Measurements from ENCODE around the gene SLC6A12. TPM values are rescaled to one million over a fixed set of nuclear protein-coding genes. Genes with fewer than 3 reads are reported as not detected.

The SLC6A12 gene
- total RNA-seq, 1 experiment from 2014 or later = not detected

- no peak for DNase-seq
- Histone ChIP-seq H4K20me1 (ENCODE audit: insufficient read depth, low read depth, low read length) (no peaks in the 10 kb centered on the region), H3K36me3 (ENCODE audit: insufficient read depth, low read length) (no peaks in the 10 kb centered on the region), H3K9me3 (ENCODE audit: low read length) (no peaks in the 10 kb centered on the region), H3K79me2 (ENCODE audit: low read length) (no peaks in the 10 kb centered on the region), H3K4me2 (ENCODE audit: low read depth, low read length, poor library complexity, severe bottlenecking) (no peak overlapping the region), H3K9ac (ENCODE audit: low read length) (no peak overlapping the region), H3K9me2 (replicated peaks; ENCODE audit: insufficient read depth, low read length) (no peaks in the 10 kb centered on the region), H3K27me3 (ENCODE audit: low read length) (no peaks in the 10 kb centered on the region), H3K4me1 (ENCODE audit: low read length) (no peaks in the 10 kb centered on the region), H3K4me3 (ENCODE audit: low read length) (no peak overlapping the region), H2AFZ (ENCODE audit: low read length) (no peak overlapping the region), H3K27ac (ENCODE audit: low read length) (no peak overlapping the region)
These were observed 18.0 kb downstream of the SLC6A12 start for GRCh38 chr12:195951-196350.

DNA sequence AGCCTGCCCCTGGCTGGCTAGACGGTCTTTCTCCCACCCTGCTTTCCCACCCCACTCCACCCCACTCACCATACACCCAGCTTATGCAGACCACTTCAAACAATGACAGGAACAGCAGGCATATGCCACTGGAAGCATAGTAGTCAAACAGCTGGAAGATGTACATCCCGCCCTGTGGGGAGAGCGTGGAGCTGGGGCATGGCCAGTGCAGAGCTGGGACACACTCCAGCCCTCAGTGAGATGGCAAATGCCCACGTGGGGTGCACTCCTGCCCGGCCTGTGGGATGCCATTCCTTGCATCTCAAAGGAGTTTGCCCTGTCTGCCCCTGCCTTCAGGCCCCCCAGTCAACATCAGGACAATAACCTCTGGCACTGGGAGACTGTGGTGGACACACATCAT, 18.8 kb downstream of the SLC6A12 start:
- Histone ChIP-seq H3K4me2 (ENCODE audit: low read depth, low read length, poor library complexity, severe bottlenecking) (no peak overlapping the region), H4K20me1 (ENCODE audit: insufficient read depth, low read depth, low read length) (no peaks in the 10 kb centered on the region), H2AFZ (ENCODE audit: low read length) (no peak overlapping the region), H3K36me3 (ENCODE audit: insufficient read depth, low read length) (no peaks in the 10 kb centered on the region), H3K79me2 (ENCODE audit: low read length) (no peaks in the 10 kb centered on the region), H3K4me3 (ENCODE audit: low read length) (no peak overlapping the region), H3K9me3 (ENCODE audit: low read length) (no peaks in the 10 kb centered on the region), H3K9me2 (replicated peaks; ENCODE audit: insufficient read depth, low read length) (no peaks in the 10 kb centered on the region), H3K4me1 (ENCODE audit: low read length) (no peaks in the 10 kb centered on the region), H3K27ac (ENCODE audit: low read length) (no peak overlapping the region), H3K9ac (ENCODE audit: low read length) (no peak overlapping the region), H3K27me3 (ENCODE audit: low read length) (no peaks in the 10 kb centered on the region)
- no peak for DNase-seq

GRCh38 chr12:194276-194675, 19.7 kb downstream of the SLC6A12 start:
- DNase-seq = no peak
- Histone ChIP-seq H3K9ac (ENCODE audit: low read length) (no peak overlapping the region), H4K20me1 (ENCODE audit: insufficient read depth, low read depth, low read length) (no peaks in the 10 kb centered on the region), H3K4me2 (ENCODE audit: low read depth, low read length, poor library complexity, severe bottlenecking) (no peak overlapping the region), H3K4me3 (ENCODE audit: low read length) (no peak overlapping the region), H3K9me2 (replicated peaks; ENCODE audit: insufficient read depth, low read length) (no peaks in the 10 kb centered on the region), H3K36me3 (ENCODE audit: insufficient read depth, low read length) (no peaks in the 10 kb centered on the region), H3K27ac (ENCODE audit: low read length) (no peak overlapping the region), H3K9me3 (ENCODE audit: low read length) (no peaks in the 10 kb centered on the region), H3K79me2 (ENCODE audit: low read length) (no peaks in the 10 kb centered on the region), H3K27me3 (ENCODE audit: low read length) (no peaks in the 10 kb centered on the region), H2AFZ (ENCODE audit: low read length) (no peak overlapping the region), H3K4me1 (ENCODE audit: low read length) (no peaks in the 10 kb centered on the region)

DNA sequence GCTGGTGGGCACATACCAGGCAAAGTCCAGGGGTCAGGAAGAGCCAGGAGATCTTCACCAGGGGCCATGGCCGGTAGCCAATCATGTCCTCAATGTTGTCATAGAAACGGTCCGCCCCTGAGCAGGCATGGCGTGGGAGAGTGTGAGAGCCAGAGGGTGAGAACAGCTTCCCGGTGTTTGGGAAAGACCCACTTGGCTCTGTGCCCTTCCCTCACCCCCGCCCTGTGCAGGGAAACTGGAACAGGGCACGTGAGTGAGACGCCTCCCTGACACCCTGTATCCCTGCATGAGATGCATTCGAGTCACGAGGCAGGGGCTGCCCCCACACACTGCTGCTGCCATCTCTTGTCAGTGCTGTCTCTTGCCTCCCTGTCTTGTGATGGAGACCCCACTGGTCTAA, 20.7 kb downstream of the SLC6A12 start:
- H4K20me1 ChIP-seq (ENCODE audit: insufficient read depth, low read depth, low read length) = no peaks in the 10 kb centered on the region
- H3K9me3 ChIP-seq (ENCODE audit: low read length) = no peaks in the 10 kb centered on the region
- H3K4me2 ChIP-seq (ENCODE audit: low read depth, low read length, poor library complexity, severe bottlenecking) = no peak overlapping the region
- H3K27ac ChIP-seq (ENCODE audit: low read length) = no peak overlapping the region
- H3K9me2 ChIP-seq (replicated peaks; ENCODE audit: insufficient read depth, low read length) = no peaks in the 10 kb centered on the region
- H3K4me3 ChIP-seq (ENCODE audit: low read length) = no peak overlapping the region
- no peaks in the 10 kb centered on the region for H3K79me2 ChIP-seq (ENCODE audit: low read length)
- H3K36me3 ChIP-seq (ENCODE audit: insufficient read depth, low read length) = no peaks in the 10 kb centered on the region
- no peaks in the 10 kb centered on the region for H3K27me3 ChIP-seq (ENCODE audit: low read length)
- H2AFZ ChIP-seq (ENCODE audit: low read length) = no peak overlapping the region
- no peaks in the 10 kb centered on the region for H3K4me1 ChIP-seq (ENCODE audit: low read length)
- no peak for DNase-seq
- H3K9ac ChIP-seq (ENCODE audit: low read length) = no peak overlapping the region

GRCh38 chr12:191541-191940, 22.4 kb downstream of the SLC6A12 start:
- Histone ChIP-seq H3K79me2 (ENCODE audit: low read length) (no peaks in the 10 kb centered on the region), H3K4me1 (ENCODE audit: low read length) (no peaks in the 10 kb centered on the region), H3K4me3 (ENCODE audit: low read length) (no peak overlapping the region), H3K9ac (ENCODE audit: low read length) (no peak overlapping the region), H3K36me3 (ENCODE audit: insufficient read depth, low read length) (no peaks in the 10 kb centered on the region), H3K9me3 (ENCODE audit: low read length) (no peaks in the 10 kb centered on the region), H3K9me2 (replicated peaks; ENCODE audit: insufficient read depth, low read length) (no peaks in the 10 kb centered on the region), H3K27me3 (ENCODE audit: low read length) (no peaks in the 10 kb centered on the region), H2AFZ (ENCODE audit: low read length) (no peak overlapping the region), H3K27ac (ENCODE audit: low read length) (no peak overlapping the region), H4K20me1 (ENCODE audit: insufficient read depth, low read depth, low read length) (no peaks in the 10 kb centered on the region), H3K4me2 (ENCODE audit: low read depth, low read length, poor library complexity, severe bottlenecking) (no peak overlapping the region)
- no peak for DNase-seq

DNA sequence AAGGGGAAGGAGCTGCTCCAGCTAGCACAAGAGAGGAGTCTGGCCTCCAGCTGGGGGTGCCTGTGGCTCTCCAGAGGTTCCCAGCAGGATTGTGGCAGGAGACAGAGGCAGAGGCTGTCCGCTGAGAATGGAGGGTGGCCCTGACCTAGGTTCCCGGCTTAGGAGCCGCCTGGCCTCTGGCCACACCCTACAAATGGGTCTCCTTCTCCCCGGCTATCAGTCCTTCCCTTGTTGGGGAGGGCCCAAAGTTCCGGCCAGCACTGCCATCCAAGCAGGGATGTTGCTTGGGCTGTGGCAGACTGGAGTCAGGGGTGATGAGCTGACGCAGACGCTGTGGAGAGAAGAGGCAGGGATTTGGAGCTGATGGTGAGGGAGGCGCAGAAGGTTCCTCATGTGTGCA, 23.1 kb downstream of the SLC6A12 start:
- H3K4me1 ChIP-seq (ENCODE audit: low read length) = no peaks in the 10 kb centered on the region
- H3K4me2 ChIP-seq (ENCODE audit: low read depth, low read length, poor library complexity, severe bottlenecking) = no peak overlapping the region
- no peak overlapping the region for H2AFZ ChIP-seq (ENCODE audit: low read length)
- H3K9ac ChIP-seq (ENCODE audit: low read length) = no peak overlapping the region
- no peak overlapping the region for H3K27ac ChIP-seq (ENCODE audit: low read length)
- H3K36me3 ChIP-seq (ENCODE audit: insufficient read depth, low read length) = no peaks in the 10 kb centered on the region
- no peak overlapping the region for H3K4me3 ChIP-seq (ENCODE audit: low read length)
- H3K79me2 ChIP-seq (ENCODE audit: low read length) = no peaks in the 10 kb centered on the region
- H3K27me3 ChIP-seq (ENCODE audit: low read length) = no peaks in the 10 kb centered on the region
- H3K9me2 ChIP-seq (replicated peaks; ENCODE audit: insufficient read depth, low read length) = no peaks in the 10 kb centered on the region
- DNase-seq = no peak
- no peaks in the 10 kb centered on the region for H3K9me3 ChIP-seq (ENCODE audit: low read length)
- no peaks in the 10 kb centered on the region for H4K20me1 ChIP-seq (ENCODE audit: insufficient read depth, low read depth, low read length)

- H4K20me1 ChIP-seq (ENCODE audit: insufficient read depth, low read depth, low read length) = no peaks in the 10 kb centered on the region
- no peak overlapping the region for H3K4me2 ChIP-seq (ENCODE audit: low read depth, low read length, poor library complexity, severe bottlenecking)
- no peak overlapping the region for H3K4me3 ChIP-seq (ENCODE audit: low read length)
- no peaks in the 10 kb centered on the region for H3K4me1 ChIP-seq (ENCODE audit: low read length)
- no peaks in the 10 kb centered on the region for H3K27me3 ChIP-seq (ENCODE audit: low read length)
- no peaks in the 10 kb centered on the region for H3K79me2 ChIP-seq (ENCODE audit: low read length)
- no peak for DNase-seq
- no peak overlapping the region for H3K9ac ChIP-seq (ENCODE audit: low read length)
- H3K27ac ChIP-seq (ENCODE audit: low read length) = no peak overlapping the region
- H3K9me2 ChIP-seq (replicated peaks; ENCODE audit: insufficient read depth, low read length) = no peaks in the 10 kb centered on the region
- no peak overlapping the region for H2AFZ ChIP-seq (ENCODE audit: low read length)
- no peaks in the 10 kb centered on the region for H3K9me3 ChIP-seq (ENCODE audit: low read length)
- no peaks in the 10 kb centered on the region for H3K36me3 ChIP-seq (ENCODE audit: insufficient read depth, low read length)
These were observed 24.4 kb downstream of the SLC6A12 start for GRCh38 chr12:189622-189962.

GRCh38 chr12:188910-189621, 24.9 kb downstream of the SLC6A12 start:
- no peak overlapping the region for H3K4me3 ChIP-seq (ENCODE audit: low read length)
- no peak overlapping the region for H2AFZ ChIP-seq (ENCODE audit: low read length)
- H3K9ac ChIP-seq (ENCODE audit: low read length) = no peak overlapping the region
- no peaks in the 10 kb centered on the region for H3K4me1 ChIP-seq (ENCODE audit: low read length)
- no peaks in the 10 kb centered on the region for H4K20me1 ChIP-seq (ENCODE audit: insufficient read depth, low read depth, low read length)
- H3K4me2 ChIP-seq (ENCODE audit: low read depth, low read length, poor library complexity, severe bottlenecking) = no peak overlapping the region
- H3K9me3 ChIP-seq (ENCODE audit: low read length) = no peaks in the 10 kb centered on the region
- H3K27me3 ChIP-seq (ENCODE audit: low read length) = no peaks in the 10 kb centered on the region
- no peaks in the 10 kb centered on the region for H3K9me2 ChIP-seq (replicated peaks; ENCODE audit: insufficient read depth, low read length)
- no peaks in the 10 kb centered on the region for H3K79me2 ChIP-seq (ENCODE audit: low read length)
- H3K27ac ChIP-seq (ENCODE audit: low read length) = no peak overlapping the region
- no peak for DNase-seq
- no peaks in the 10 kb centered on the region for H3K36me3 ChIP-seq (ENCODE audit: insufficient read depth, low read length)
